Small intestine (tissue), 7 donors: ENCODE data around the gene MYRF. TPM values are rescaled to one million over a fixed set of nuclear protein-coding genes. Genes with fewer than 3 reads are reported as not detected.

Experiments
- DNase-seq, 2 donors: peaks; one replicate each; pipeline versions ENCODE4 v3.0.0 to v3.0.0-alpha.2; 2013
- FAIRE-seq: peaks from 2 replicates; lab custom pipeline; 2012; peaks lifted over from hg19 to GRCh38; lab: Jason Lieb, UNC
- H3K27ac ChIP-seq, 3 donors: one replicate each; pipeline ENCODE4 v1.5.1; 2013; ENCODE audit warnings: low read length in 2 of 3, mild to moderate bottlenecking in 2 of 3, control low read depth in 1 of 3, inconsistent platforms in 1 of 3, low read depth in 1 of 3, moderate library complexity in 1 of 3
- H3K27me3 ChIP-seq, 3 donors: one replicate each; pipeline ENCODE4 v1.6.1; 2013; ENCODE audit warnings: low read length in 3 of 3, inconsistent platforms in 1 of 3; ENCODE audit not compliant: control insufficient read depth in 3 of 3, insufficient read depth in 3 of 3
- H3K36me3 ChIP-seq, 3 donors: one replicate each; pipeline ENCODE4 v1.6.1; 2013; ENCODE audit warnings: low read length in 3 of 3, inconsistent platforms in 1 of 3, low read depth in 1 of 3, mild to moderate bottlenecking in 1 of 3, moderate library complexity in 1 of 3; ENCODE audit not compliant: control insufficient read depth in 3 of 3, insufficient read depth in 2 of 3
- H3K4me1 ChIP-seq, 3 donors: one replicate each; pipeline ENCODE4 v1.6.1; 2013; ENCODE audit warnings: low read length in 2 of 3, inconsistent platforms in 1 of 3, low read depth in 1 of 3, mild to moderate bottlenecking in 1 of 3, moderate library complexity in 1 of 3; ENCODE audit not compliant: control insufficient read depth in 3 of 3, insufficient read depth in 2 of 3
- H3K4me3 ChIP-seq, 3 donors: one replicate each; pipeline ENCODE4 v1.5.1; 2013; ENCODE audit warnings: low read length in 3 of 3, control low read depth in 1 of 3, inconsistent platforms in 1 of 3, low read depth in 1 of 3, mild to moderate bottlenecking in 1 of 3, moderate library complexity in 1 of 3
- H3K9me3 ChIP-seq, 2 donors: one replicate each; pipeline ENCODE4 v1.6.1; 2013; ENCODE audit warnings: low read depth in 1 of 2, low read length in 1 of 2; ENCODE audit not compliant: control insufficient read depth in 2 of 2, insufficient read depth in 1 of 2
- WGBS, 3 donors: extraction: QIAGEN DNeasy Blood & Tissue Kit; methylation state at CpG; one replicate each; pipeline ENCODE4 v1.1.7; 2013; 5-methylcytosine and 5-hydroxymethylcytosine counted together
- polyA plus RNA-seq, 4 donors: library from polyadenylated mRNA; stranded (reverse) in 3 of 4; unstranded in 1 of 4; fragments of 200-250 nt in 3 of 4; fragments of 120-200 nt in 1 of 4; gene quantifications; one replicate each; pipeline versions ENCODE4 v1.2.1 to v1.2.3, GENCODE V29; 2013
- donor health status: healthy with polysubstance abuse.
- donor health status: control.
- donor health status: control.
- donor health status: Bipolar disorder and iron deficiency.
- donor health status: healthy.

The MYRF gene
- polyA plus RNA-seq, 4 donors = 19.9 to 48.1 (median 22.3) TPM

- FAIRE-seq = no peak
- Histone ChIP-seq H3K27me3 (peaks cover 0 to 3% (median 0%) of the 10 kb centered on the region in 3 donors), H3K27ac (no peak overlapping the region), H3K36me3 (peaks cover 4 to 99% (median 19%) of the 10 kb centered on the region in 3 donors), H3K9me3 (no peaks in the 10 kb centered on the region), H3K4me1 (no peaks in the 10 kb centered on the region), H3K4me3 (no peak overlapping the region)
- 79 to 84% (median 84%) methylated on average over 5 of the region's 5 CpGs for WGBS, 3 donors
- no peak for DNase-seq
Measured at GRCh38 chr11:61781585-61781984, 29.1 kb downstream of the MYRF start.

GRCh38 chr11:61782299-61782698 is 29.9 kb downstream of the MYRF start:
- no peaks in the 10 kb centered on the region for H3K4me1 ChIP-seq
- WGBS, 3 donors = 82 to 88% (median 85%) methylated on average over 3 of the region's 3 CpGs
- H3K4me3 ChIP-seq = no peak overlapping the region
- peaks cover 5 to 99% (median 19%) of the 10 kb centered on the region in 3 donors for H3K36me3 ChIP-seq
- H3K9me3 ChIP-seq = no peaks in the 10 kb centered on the region
- no peak for DNase-seq
- FAIRE-seq = no peak
- H3K27ac ChIP-seq = no peak overlapping the region
- H3K27me3 ChIP-seq = no peaks in the 10 kb centered on the region

GRCh38 chr11:61782841-61783240 is 30.4 kb downstream of the MYRF start:
- Histone ChIP-seq H3K27me3 (no peaks in the 10 kb centered on the region), H3K9me3 (no peaks in the 10 kb centered on the region), H3K36me3 (peaks cover 5 to 100% (median 19%) of the 10 kb centered on the region in 3 donors), H3K4me1 (no peaks in the 10 kb centered on the region), H3K27ac (no peak overlapping the region), H3K4me3 (no peak overlapping the region)
- DNase-seq (no peak), FAIRE-seq (no peak)
- 87 to 88% (median 87%) methylated on average over 11 of the region's 11 CpGs for WGBS, 3 donors

- no peak overlapping the region for H3K4me3 ChIP-seq
- DNase-seq (no peak), FAIRE-seq (no peak)
- 71 to 74% (median 74%) methylated on average over 13 of the region's 13 CpGs for WGBS, 3 donors
- no peaks in the 10 kb centered on the region for H3K9me3 ChIP-seq
- H3K4me1 ChIP-seq = no peaks in the 10 kb centered on the region
- H3K36me3 ChIP-seq = peaks cover 9 to 100% (median 15%) of the 10 kb centered on the region in 3 donors
- no peak overlapping the region for H3K27ac ChIP-seq
- no peaks in the 10 kb centered on the region for H3K27me3 ChIP-seq
Measured at GRCh38 chr11:61783717-61784505, 31.5 kb downstream of the MYRF start.

GRCh38 chr11:61784506-61784805 is 32.0 kb downstream of the MYRF start:
- Histone ChIP-seq H3K4me1 (no peaks in the 10 kb centered on the region), H3K27me3 (no peaks in the 10 kb centered on the region), H3K4me3 (no peak overlapping the region), H3K36me3 (peaks cover 9 to 100% (median 14%) of the 10 kb centered on the region in 3 donors), H3K9me3 (no peaks in the 10 kb centered on the region), H3K27ac (no peak overlapping the region)
- FAIRE-seq = no peak
- DNase-seq = no peak
- WGBS, 3 donors = 70 to 79% (median 72%) methylated on average over 7 of the region's 7 CpGs

- Histone ChIP-seq H3K9me3 (no peaks in the 10 kb centered on the region), H3K4me1 (no peaks in the 10 kb centered on the region), H3K4me3 (no peak overlapping the region), H3K36me3 (peaks cover 9 to 99% (median 11%) of the 10 kb centered on the region in 3 donors), H3K27me3 (no peaks in the 10 kb centered on the region), H3K27ac (no peak overlapping the region)
- FAIRE-seq (no peak), DNase-seq (no peak)
- 83 to 85% (median 84%) methylated on average over 11 of the region's 11 CpGs for WGBS, 3 donors
Measured at GRCh38 chr11:61785837-61786402, 33.5 kb downstream of the MYRF start.

- WGBS, 3 donors = 36 to 47% (median 43%) methylated on average over 9 of the region's 9 CpGs
- Histone ChIP-seq H3K36me3 (peaks cover 8 to 78% (median 11%) of the 10 kb centered on the region in 3 donors), H3K9me3 (no peaks in the 10 kb centered on the region), H3K27ac (no peak overlapping the region), H3K27me3 (no peaks in the 10 kb centered on the region), H3K4me1 (peaks cover 0 to 6% (median 0%) of the 10 kb centered on the region in 3 donors), H3K4me3 (no peak overlapping the region)
- DNase-seq (peak; percentile 65 to 82), FAIRE-seq (no peak)
Measured at GRCh38 chr11:61787928-61788491, 35.6 kb downstream of the MYRF start.

- DNase-seq = peak; percentile 53 to 86
- Histone ChIP-seq H3K27me3 (no peaks in the 10 kb centered on the region), H3K4me3 (peak overlapping the region; percentile 56 to 81 (median 80)), H3K4me1 (peaks cover 0 to 15% (median 0%) of the 10 kb centered on the region in 3 donors), H3K9me3 (no peaks in the 10 kb centered on the region), H3K36me3 (peaks cover 2 to 54% (median 5%) of the 10 kb centered on the region in 3 donors), H3K27ac (peak overlapping the region; percentile 72 to 99 (median 96))
- WGBS, 3 donors = 1 to 3% (median 2%) methylated on average over 14 of the region's 14 CpGs
- no peak for FAIRE-seq
Measured at GRCh38 chr11:61791737-61792309, 39.4 kb downstream of the MYRF start.
